K562 (cell line): ENCODE results near the gene SLC25A31. TPM values are rescaled to one million over a fixed set of nuclear protein-coding genes. Genes with fewer than 3 reads are reported as not detected.

ENCODE experiments used
- ATF1 ChIP-seq, 2 experiments: fragments of 450-650 bp in 1 of 2; IDR thresholded peaks; 2 replicates each; pipeline ENCODE4 v1.6.1; 2016; ENCODE audit warnings: missing compliant biosample characterization in 1 of 2, missing genetic modification characterization in 1 of 2
- ATF2 ChIP-seq: sonication (generic); formaldehyde crosslinking; IDR thresholded peaks from 2 replicates; pipeline ENCODE4 v1.8.1; 2022; ENCODE audit warnings: missing genetic modification reagents
- BRF1 ChIP-seq: IDR thresholded peaks from 3 replicates; pipeline ENCODE4 v1.6.1; 2011; ENCODE audit warnings: borderline replicate concordance, mild to moderate bottlenecking; ENCODE audit not compliant: insufficient read length; ENCODE audit errors: extremely low read depth
- ELF2 ChIP-seq: fragments of 250-450 bp; sonication (Bioruptor Pico); IDR thresholded peaks from 2 replicates; pipeline ENCODE4 v1.5.0; 2021; ENCODE audit warnings: mild to moderate bottlenecking
- HMBOX1 ChIP-seq: sonication (generic); IDR thresholded peaks from 2 replicates; pipeline ENCODE4 v1.6.1; 2016
- HMGXB4 ChIP-seq: sonication (generic); formaldehyde crosslinking; IDR thresholded peaks from 2 replicates; pipeline ENCODE4 v1.8.1; 2023; ENCODE audit warnings: mild to moderate bottlenecking, missing genetic modification reagents
- HNRNPLL ChIP-seq: fragments of 200-400 bp; formaldehyde crosslinking; IDR thresholded peaks from 2 replicates; pipeline ENCODE4 v1.6.1; 2017; ENCODE audit warnings: low read length, low read depth, mild to moderate bottlenecking; ENCODE audit not compliant: poor library complexity, severe bottlenecking
- ILF3 ChIP-seq: fragments of 450-650 bp; IDR thresholded peaks from 2 replicates; pipeline ENCODE4 v1.6.1; 2018; ENCODE audit warnings: antibody characterized with exemption, mild to moderate bottlenecking, moderate library complexity, borderline replicate concordance
- SREBF1 ChIP-seq: fragments of 150-350 bp; IDR thresholded peaks from 2 replicates; pipeline ENCODE4 v1.6.1; 2014; ENCODE audit warnings: antibody characterized with exemption, low read depth, low read length, borderline replicate concordance
- TAF15 ChIP-seq: fragments of 200-400 bp; formaldehyde crosslinking; IDR thresholded peaks from 2 replicates; pipeline ENCODE4 v1.6.1; 2017; ENCODE audit warnings: mild to moderate bottlenecking, low read depth, low read length, moderate library complexity
- YY1 ChIP-seq, 3 experiments: IDR thresholded peaks; 2 replicates each; pipeline ENCODE4 v1.6.1; 2011; ENCODE audit warnings: low read length in 2 of 3, mild to moderate bottlenecking in 2 of 3, moderate library complexity in 2 of 3, borderline replicate concordance in 1 of 3, control low read depth in 1 of 3, low read depth in 1 of 3; ENCODE audit not compliant: insufficient read depth in 3 of 3, insufficient replicate concordance in 2 of 3, control insufficient read depth in 1 of 3, insufficient read length in 1 of 3; ENCODE audit errors: extremely low read depth in 1 of 3
- ZNF384 ChIP-seq: IDR thresholded peaks from 2 replicates; pipeline ENCODE4 v1.6.1; 2012; ENCODE audit warnings: low read depth, low read length, improper control_type of control experiment
- ZNF830 ChIP-seq: fragments of 250-450 bp; sonication (Bioruptor Pico); IDR thresholded peaks from 2 replicates; pipeline ENCODE4 v1.5.0; 2021; ENCODE audit warnings: mild to moderate bottlenecking
- polyA plus RNA-seq, 8 experiments: library from polyadenylated mRNA; depleted of rRNA in 4 of 8; stranded (reverse) in 5 of 8; unstranded in 3 of 8; fragments of >200 nt; fragmentation: Nextera tagmentation in 2 of 8; fragmentation: Illumina TruSeq in 1 of 8; extraction: Ambion mirVana in 2 of 8; extraction: Trizol in 1 of 8; gene quantifications; 2 replicates each; pipeline versions ENCODE4 v1.2.1 to v1.2.3, GENCODE V29; 2011 to 2014; ENCODE audit warnings: inconsistent platforms in 1 of 8, missing spikeins in 1 of 8
- total RNA-seq, 7 experiments: library from RNA; depleted of rRNA in 6 of 7; stranded (reverse); fragments of >200 nt in 6 of 7; fragmentation: Illumina TruSeq in 2 of 7; extraction: Trizol in 2 of 7; gene quantifications; 2 replicates each; pipeline versions ENCODE4 v1.2.1 to v1.2.3, GENCODE V29; 2011 to 2021; ENCODE audit warnings: low replicate concordance in 1 of 7
- TF ChIP-seq, protein P1 (sequence below): sonication (generic); formaldehyde crosslinking; IDR thresholded peaks from 2 replicates; pipeline ENCODE4 v1.8.0; 2022; ENCODE audit warnings: missing genetic modification reagents, mild to moderate bottlenecking, moderate library complexity, borderline replicate concordance
- TF ChIP-seq, protein P2 (sequence below), 2 experiments: IDR thresholded peaks in 1 of 2; conservative IDR thresholded peaks in 1 of 2; 2 replicates each; pipeline ENCODE4 v1.6.1; 2016; ENCODE audit warnings: low read depth in 2 of 2, mild to moderate bottlenecking in 1 of 2, missing compliant biosample characterization in 1 of 2, missing genetic modification characterization in 1 of 2, moderate library complexity in 1 of 2

Gene SLC25A31
- total and polyA plus RNA-seq, 9 of the 15 experiments (the other 6 are each of a cell fraction or from before 2014, with no cell fraction given) = 0.07 TPM; not detected in 8

- peak; percentile 49 for TF ChIP-seq HNRNPLL
- no peak for TF ChIP-seq ELF2
- no peak for TF ChIP-seq ATF1 (CRISPR knock-in tag; IDR thresholded peaks at IDR 0.05)
- TF ChIP-seq ATF1 (tag; IDR thresholded peaks at IDR 0.05) = peak; percentile 76
- TF ChIP-seq ZNF830 (CRISPR knock-in tag) = no peak
- TF ChIP-seq SREBF1 = no peak
- TF ChIP-seq HMBOX1 = peak; percentile 38
- TF ChIP-seq HMGXB4 = no peak; the same call in 1 of the 2 replicates
- TF ChIP-seq ILF3 = no peak
- TF ChIP-seq BRF1 = no peak
- no peak for TF ChIP-seq TAF15
- no peak for TF ChIP-seq ATF2 (CRISPR knock-in tag)
- TF ChIP-seq ZNF384 = peak; percentile 76
- TF ChIP-seq, protein P1, sequence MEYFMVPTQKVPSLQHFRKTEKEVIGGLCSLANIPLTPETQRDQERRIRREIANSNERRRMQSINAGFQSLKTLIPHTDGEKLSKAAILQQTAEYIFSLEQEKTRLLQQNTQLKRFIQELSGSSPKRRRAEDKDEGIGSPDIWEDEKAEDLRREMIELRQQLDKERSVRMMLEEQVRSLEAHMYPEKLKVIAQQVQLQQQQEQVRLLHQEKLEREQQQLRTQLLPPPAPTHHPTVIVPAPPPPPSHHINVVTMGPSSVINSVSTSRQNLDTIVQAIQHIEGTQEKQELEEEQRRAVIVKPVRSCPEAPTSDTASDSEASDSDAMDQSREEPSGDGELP (CRISPR knock-in tag) = peak; percentile 48
- peak in 1 of 3 experiments; percentile 52 for TF ChIP-seq YY1 (IDR thresholded peaks at IDR 0.05; ENCODE audit: borderline replicate concordance in 1 of 3, control insufficient read depth in 1 of 3, extremely low read depth in 1 of 3, insufficient read depth in 3 of 3, insufficient read length in 1 of 3, insufficient replicate concordance in 2 of 3, low read depth in 1 of 3, low read length in 2 of 3)
- TF ChIP-seq, protein P2, sequence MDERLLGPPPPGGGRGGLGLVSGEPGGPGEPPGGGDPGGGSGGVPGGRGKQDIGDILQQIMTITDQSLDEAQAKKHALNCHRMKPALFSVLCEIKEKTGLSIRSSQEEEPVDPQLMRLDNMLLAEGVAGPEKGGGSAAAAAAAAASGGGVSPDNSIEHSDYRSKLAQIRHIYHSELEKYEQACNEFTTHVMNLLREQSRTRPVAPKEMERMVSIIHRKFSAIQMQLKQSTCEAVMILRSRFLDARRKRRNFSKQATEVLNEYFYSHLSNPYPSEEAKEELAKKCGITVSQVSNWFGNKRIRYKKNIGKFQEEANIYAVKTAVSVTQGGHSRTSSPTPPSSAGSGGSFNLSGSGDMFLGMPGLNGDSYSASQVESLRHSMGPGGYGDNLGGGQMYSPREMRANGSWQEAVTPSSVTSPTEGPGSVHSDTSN (CRISPR knock-in tag; IDR thresholded peaks at IDR 0.05; ENCODE audit: low read depth) = no peak
- TF ChIP-seq, protein P2 (tag; conservative IDR thresholded peaks at IDR 0.05; ENCODE audit: low read depth) = no peak
These were observed 53.0 kb downstream of the SLC25A31 start (continued) for GRCh38 chr4:127783026-127783769.
